PC-9 (cell line): ENCODE measurements around the gene TOPAZ1.

Experiments used
- CTCF ChIP-seq: fragments of 200-600 bp; sonication (generic); conservative IDR thresholded peaks from 2 replicates; pipeline ENCODE4 v1.6.1; 2017; ENCODE audit warnings: mixed run types, antibody characterized with exemption, mild to moderate bottlenecking, moderate library complexity
- EZH2 ChIP-seq: fragments of 200-600 bp; sonication (generic); IDR thresholded peaks from 2 replicates; pipeline ENCODE4 v1.8.0; 2017; ENCODE audit warnings: antibody characterized with exemption, low read depth

- TF ChIP-seq EZH2 (no peak), CTCF (no peak)
Observed at GRCh38 chr3:44292947-44293346, 51.3 kb downstream of the TOPAZ1 start.
